Activated T-helper 1 cell treated with anti-CD3 and anti-CD28 coated beads, Interleukin-12 subunit alpha, Interleukin-12 subunit beta, Interleukin-2, Interleukin-4 antibody, amounts not matched to agents 30 ng/mL and 10 ng/mL and 1 ng/mL, durations not matched to agents 14 hours and 24 hours and 36 hours (primary cell): Measurements from ENCODE around the gene FCGBP. TPM values are rescaled to one million over a fixed set of nuclear protein-coding genes. Genes with fewer than 3 reads are reported as not detected.
"Not testable (repeated sequence)": the region's sequence is repeated elsewhere in the genome, so short reads cannot be mapped to it uniquely, and the experiment has no call there.

Experiments
- DNase-seq: peaks from one replicate; pipeline ENCODE4 v3.0.0; 2021; ENCODE audit warnings: low spot score
- H3K27ac Mint-ChIP-seq: one replicate; pipeline ENCODE4 v1.8.0; 2021; ENCODE audit warnings: mild to moderate bottlenecking, mixed read lengths
- H3K27me3 Mint-ChIP-seq: one replicate; pipeline ENCODE4 v1.8.0; 2022; ENCODE audit warnings: mild to moderate bottlenecking, moderate library complexity, mixed read lengths; ENCODE audit not compliant: insufficient read depth
- H3K36me3 Mint-ChIP-seq: one replicate; pipeline ENCODE4 v1.8.0; 2021; ENCODE audit warnings: low read depth, mixed read lengths
- H3K4me1 Mint-ChIP-seq: one replicate; pipeline ENCODE4 v1.8.0; 2021; ENCODE audit warnings: low read depth, mixed read lengths
- H3K4me3 Mint-ChIP-seq: one replicate; pipeline ENCODE4 v1.8.0; 2021; ENCODE audit warnings: mild to moderate bottlenecking, moderate library complexity, mixed read lengths
- H3K9me3 Mint-ChIP-seq: one replicate; pipeline ENCODE4 v1.8.0; 2021; ENCODE audit warnings: mixed read lengths
- intact Hi-C: fragments of 100-400 bp; cut with micrococcal nuclease; formaldehyde crosslinking; loops from one replicate; pipeline ENCODE4 v1.15.1; 2024
- total RNA-seq: library from RNA; stranded (reverse); gene quantifications from 2 replicates; pipeline ENCODE4 v1.2.3, GENCODE V29; 2022

FCGBP gene
- total RNA-seq, 1 donor from 2014 or later = 3.1 TPM

- H3K27me3 Mint-ChIP-seq = no peaks in the 10 kb centered on the region
- H3K27ac Mint-ChIP-seq = no peak overlapping the region
- no peaks in the 10 kb centered on the region for H3K9me3 Mint-ChIP-seq
- intact Hi-C loops = no loop called here
- no peak for DNase-seq
- H3K4me3 Mint-ChIP-seq = no peak overlapping the region
- peaks cover 30% of the 10 kb centered on the region for H3K4me1 Mint-ChIP-seq
- H3K36me3 Mint-ChIP-seq = peaks cover 18% of the 10 kb centered on the region
Observed at GRCh38 chr19:39966617-39967016, 32.2 kb upstream of the FCGBP start.

- no peak overlapping the region for H3K27ac Mint-ChIP-seq
- no peak overlapping the region for H3K4me3 Mint-ChIP-seq
- DNase-seq = no peak
- intact Hi-C loops = no loop called here
- peaks cover 2% of the 10 kb centered on the region for H3K27me3 Mint-ChIP-seq
- peaks cover 9% of the 10 kb centered on the region for H3K36me3 Mint-ChIP-seq
- no peaks in the 10 kb centered on the region for H3K9me3 Mint-ChIP-seq
- H3K4me1 Mint-ChIP-seq = peaks cover 30% of the 10 kb centered on the region
Observed at GRCh38 chr19:39963898-39964297, 29.5 kb upstream of the FCGBP start.

- H3K27me3 Mint-ChIP-seq, intact Hi-C loops, H3K9me3 Mint-ChIP-seq, H3K36me3 Mint-ChIP-seq, DNase-seq: not testable (repeated sequence)
- Mint-ChIP-seq H3K4me3 (peak overlapping the region; percentile 30), H3K4me1 (peaks cover 35% of the 10 kb centered on the region), H3K27ac (peak overlapping the region; percentile 33)
Observed at GRCh38 chr19:39959407-39959806, 25.0 kb upstream of the FCGBP start.

GRCh38 chr19:39958942-39959341, 24.5 kb upstream of the FCGBP start:
- DNase-seq, H3K9me3 Mint-ChIP-seq, H3K27me3 Mint-ChIP-seq, H3K36me3 Mint-ChIP-seq, intact Hi-C loops: not testable (repeated sequence)
- H3K4me1 Mint-ChIP-seq = peaks cover 40% of the 10 kb centered on the region
- H3K27ac Mint-ChIP-seq = peak overlapping the region; percentile 33
- peak overlapping the region; percentile 30 for H3K4me3 Mint-ChIP-seq

- Mint-ChIP-seq H3K4me1 (peaks cover 50% of the 10 kb centered on the region), H3K27ac (peak overlapping the region; percentile 58)
- H3K27me3 Mint-ChIP-seq, H3K9me3 Mint-ChIP-seq, H3K36me3 Mint-ChIP-seq, H3K4me3 Mint-ChIP-seq, DNase-seq, intact Hi-C loops: not testable (repeated sequence)
Observed at GRCh38 chr19:39957886-39958285, 23.5 kb upstream of the FCGBP start.

- DNase-seq = no peak
- H3K4me3 Mint-ChIP-seq = peak overlapping the region; percentile 35
- H3K9me3 Mint-ChIP-seq = peaks cover 15% of the 10 kb centered on the region
- peaks cover 14% of the 10 kb centered on the region for H3K36me3 Mint-ChIP-seq
- peaks cover 65% of the 10 kb centered on the region for H3K4me1 Mint-ChIP-seq
- intact Hi-C loops = loop anchor here (1.0 to 2.0 kb wide), 3 partner anchors 10 to 17 kb away; partner anchors contain the start of gene PSMC4
- H3K27ac Mint-ChIP-seq = peak overlapping the region; percentile 81
- H3K27me3 Mint-ChIP-seq = peaks cover 3% of the 10 kb centered on the region
Observed at GRCh38 chr19:39953915-39954314, 19.5 kb upstream of the FCGBP start.

- peaks cover 62% of the 10 kb centered on the region for H3K4me1 Mint-ChIP-seq
- peak overlapping the region; percentile 68 for H3K4me3 Mint-ChIP-seq
- H3K36me3 Mint-ChIP-seq = peaks cover 14% of the 10 kb centered on the region
- H3K9me3 Mint-ChIP-seq = peaks cover 15% of the 10 kb centered on the region
- intact Hi-C loops = loop anchor here (2.0 kb wide), 1 partner anchor 15 kb away; no protein-coding TSS in a partner anchor
- no peak for DNase-seq
- H3K27me3 Mint-ChIP-seq = peaks cover 3% of the 10 kb centered on the region
- H3K27ac Mint-ChIP-seq = peak overlapping the region; percentile 76
Observed at GRCh38 chr19:39951686-39952085, 17.3 kb upstream of the FCGBP start.

- no peak overlapping the region for H3K4me3 Mint-ChIP-seq
- H3K9me3 Mint-ChIP-seq = peaks cover 15% of the 10 kb centered on the region
- peaks cover 14% of the 10 kb centered on the region for H3K36me3 Mint-ChIP-seq
- intact Hi-C loops = no loop called here
- no peak for DNase-seq
- H3K27ac Mint-ChIP-seq = peak overlapping the region; percentile 64
- peaks cover 65% of the 10 kb centered on the region for H3K4me1 Mint-ChIP-seq
- peaks cover 3% of the 10 kb centered on the region for H3K27me3 Mint-ChIP-seq
Observed at GRCh38 chr19:39951065-39951650, 16.7 kb upstream of the FCGBP start.

GRCh38 chr19:39949026-39949747, 14.8 kb upstream of the FCGBP start:
- H3K4me1 Mint-ChIP-seq = peaks cover 65% of the 10 kb centered on the region
- H3K36me3 Mint-ChIP-seq = peaks cover 16% of the 10 kb centered on the region
- intact Hi-C loops = no loop called here
- H3K27me3 Mint-ChIP-seq = no peaks in the 10 kb centered on the region
- H3K27ac Mint-ChIP-seq = no peak overlapping the region
- no peak for DNase-seq
- H3K9me3 Mint-ChIP-seq = peaks cover 15% of the 10 kb centered on the region
- no peak overlapping the region for H3K4me3 Mint-ChIP-seq

GRCh38 chr19:39946532-39946931, 12.1 kb upstream of the FCGBP start:
- Mint-ChIP-seq H3K36me3 (peaks cover 18% of the 10 kb centered on the region), H3K27me3 (no peaks in the 10 kb centered on the region), H3K4me3 (no peak overlapping the region), H3K27ac (peak overlapping the region; percentile 31), H3K9me3 (peaks cover 10% of the 10 kb centered on the region), H3K4me1 (peaks cover 60% of the 10 kb centered on the region)
- intact Hi-C loops = no loop called here
- DNase-seq = no peak

- Mint-ChIP-seq H3K27ac (peak overlapping the region; percentile 47), H3K4me3 (no peak overlapping the region), H3K27me3 (no peaks in the 10 kb centered on the region), H3K4me1 (peaks cover 62% of the 10 kb centered on the region), H3K36me3 (peaks cover 22% of the 10 kb centered on the region), H3K9me3 (peaks cover 17% of the 10 kb centered on the region)
- no peak for DNase-seq
- intact Hi-C loops = no loop called here
Observed at GRCh38 chr19:39943586-39943985, 9.2 kb upstream of the FCGBP start.

- intact Hi-C loops = no loop called here
- peak overlapping the region; percentile 63 for H3K4me3 Mint-ChIP-seq
- H3K36me3 Mint-ChIP-seq = peaks cover 22% of the 10 kb centered on the region
- H3K27me3 Mint-ChIP-seq = peaks cover 2% of the 10 kb centered on the region
- H3K27ac Mint-ChIP-seq = peak overlapping the region; percentile 86
- H3K4me1 Mint-ChIP-seq = peaks cover 72% of the 10 kb centered on the region
- DNase-seq = no peak
- peaks cover 17% of the 10 kb centered on the region for H3K9me3 Mint-ChIP-seq
Observed at GRCh38 chr19:39942366-39942730, 7.9 kb upstream of the FCGBP start.

- peak; percentile 45 for DNase-seq
- peaks cover 17% of the 10 kb centered on the region for H3K9me3 Mint-ChIP-seq
- H3K4me1 Mint-ChIP-seq = peaks cover 77% of the 10 kb centered on the region
Observed at GRCh38 chr19:39941615-39942365, 7.4 kb upstream of the FCGBP start.

More at GRCh38 chr19:39941615-39942365, 7.4 kb upstream of the FCGBP start:
- peak overlapping the region; percentile 63 for H3K4me3 Mint-ChIP-seq
- H3K27me3 Mint-ChIP-seq = peaks cover 2% of the 10 kb centered on the region
- intact Hi-C loops = loop anchor here (1.0 kb wide), 1 partner anchor 29 kb away; no protein-coding TSS in a partner anchor
- H3K27ac Mint-ChIP-seq = peak overlapping the region; percentile 86
- H3K36me3 Mint-ChIP-seq = peaks cover 22% of the 10 kb centered on the region
